GM21528 (cell line): ENCODE data around the gene PEA15.

Source experiments
- ATAC-seq: cut with Tn5 transposase; IDR thresholded peaks from one replicate; pipeline ENCODE4 v1.9.1; 2021; ENCODE audit warnings: mild to moderate bottlenecking, moderate library complexity; ENCODE audit not compliant: unreplicated experiment, low FRiP score

PEA15 gene

DNA sequence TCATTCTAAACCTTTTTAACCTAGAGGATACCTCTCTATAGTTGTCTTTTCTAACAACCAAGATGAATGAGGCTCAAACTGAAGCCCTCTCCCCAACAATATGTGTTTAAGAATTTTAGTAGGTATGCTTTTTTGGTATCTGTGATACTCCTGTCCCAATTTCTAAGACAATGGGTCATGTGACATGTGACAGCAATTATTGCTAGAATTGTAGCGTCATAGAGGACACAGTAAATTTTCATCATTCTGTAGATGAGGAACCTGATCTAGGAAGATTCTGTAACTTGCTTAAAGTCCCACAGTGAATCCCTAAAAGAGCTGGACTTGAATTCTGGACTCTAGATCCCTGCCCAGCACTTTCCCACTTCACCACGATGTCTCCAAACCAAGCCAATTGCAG is 26.5 kb upstream of the PEA15 start:
- no peak for ATAC-seq

DNA sequence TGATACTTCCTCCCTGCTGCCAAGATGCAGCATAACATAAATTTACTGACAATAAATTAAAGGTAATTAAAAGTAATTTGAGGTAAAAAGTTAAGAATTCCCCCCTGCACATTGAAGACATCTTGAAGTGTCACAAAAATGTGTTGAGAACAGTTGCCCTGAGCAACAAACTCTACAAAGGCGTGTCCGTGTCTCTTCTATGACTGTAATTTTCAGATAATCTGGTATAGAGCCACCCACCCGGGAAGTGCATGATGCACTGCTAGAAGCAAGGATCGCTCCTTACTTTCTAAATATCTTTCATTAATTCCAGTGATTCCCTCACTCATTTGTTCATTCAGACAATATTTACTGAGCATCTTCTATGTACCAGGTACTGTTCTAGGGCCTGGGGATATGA is 25.8 kb upstream of the PEA15 start:
- ATAC-seq = no peak

DNA sequence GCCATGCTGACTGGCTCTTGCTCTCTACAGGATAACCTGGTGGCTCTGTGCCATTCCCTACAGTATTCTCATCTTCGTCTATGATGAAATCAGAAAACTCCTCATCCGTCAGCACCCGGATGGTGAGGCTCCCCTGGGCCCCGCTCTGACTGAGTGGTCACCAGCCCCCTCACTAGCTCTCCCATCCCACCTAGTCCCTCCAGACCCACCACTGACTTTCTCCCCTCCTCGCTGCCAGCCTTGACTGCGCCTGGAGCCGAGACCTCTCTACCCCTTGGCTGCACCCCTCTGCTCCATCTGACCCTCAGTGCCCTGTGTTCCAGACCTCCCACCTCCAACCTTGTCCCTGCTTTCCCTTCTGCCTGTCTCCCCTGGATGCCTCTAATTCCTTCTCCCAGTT is 18.9 kb upstream of the PEA15 start:
- no peak for ATAC-seq

DNA sequence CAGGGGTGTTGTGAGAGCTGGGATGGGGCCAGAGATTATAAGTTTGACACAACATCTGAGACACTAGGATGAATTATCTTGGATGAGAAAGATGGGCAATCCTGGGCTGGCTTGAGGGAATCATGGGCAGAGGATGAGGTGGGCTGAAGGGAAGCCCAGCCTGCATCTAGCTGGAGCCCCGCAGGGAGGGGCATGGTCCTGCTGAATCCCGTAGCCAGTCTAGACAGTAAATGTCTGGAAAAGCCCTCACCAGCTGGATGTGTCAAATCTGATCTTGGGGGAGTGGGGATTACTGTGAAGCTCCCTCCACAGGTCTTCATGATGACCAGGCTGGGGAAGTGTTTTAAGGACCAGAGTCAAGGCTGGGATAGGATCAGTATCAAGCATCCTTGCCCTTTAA is 18.5 kb upstream of the PEA15 start:
- no peak for ATAC-seq

DNA sequence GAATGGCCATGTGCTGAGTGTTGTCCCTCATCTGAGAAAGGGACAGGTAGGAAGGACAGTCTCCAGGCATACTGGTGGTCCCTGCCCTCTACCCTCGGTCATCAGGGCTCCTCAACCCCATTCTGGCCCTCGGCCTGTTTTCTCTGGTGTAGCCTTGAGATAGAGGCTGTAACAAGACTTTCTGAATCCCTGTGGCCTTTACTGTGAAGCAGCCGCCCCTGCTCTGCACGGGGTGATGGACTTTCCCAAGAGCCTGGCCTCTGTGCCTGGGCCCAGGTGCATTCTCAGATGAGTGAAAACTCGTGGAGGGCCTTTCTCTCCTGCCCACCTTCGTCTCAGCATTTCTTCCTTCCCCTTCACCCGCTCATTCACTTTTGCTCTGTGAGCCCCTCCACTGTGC is 17.8 kb upstream of the PEA15 start:
- ATAC-seq = no peak

DNA sequence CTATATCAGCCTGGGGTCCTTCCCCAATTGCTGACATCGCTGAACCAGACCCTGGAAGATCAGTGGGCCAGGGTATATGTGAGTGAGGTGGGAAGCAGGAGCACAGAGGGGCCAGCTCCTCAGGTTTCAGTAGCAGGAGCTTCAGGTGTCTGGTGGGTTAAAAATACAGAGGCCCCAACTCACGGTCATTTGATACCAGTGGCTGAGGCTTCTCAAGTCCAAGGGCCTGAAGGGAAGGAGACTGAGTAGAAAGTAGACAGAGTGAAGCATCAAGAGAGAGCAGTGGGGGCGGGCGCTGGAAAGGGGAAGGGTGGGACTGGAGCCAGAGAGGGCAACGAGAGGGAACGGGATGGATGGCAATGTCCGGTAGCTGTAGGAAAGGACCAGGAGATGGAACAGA is 16.8 kb upstream of the PEA15 start:
- ATAC-seq = no peak

DNA sequence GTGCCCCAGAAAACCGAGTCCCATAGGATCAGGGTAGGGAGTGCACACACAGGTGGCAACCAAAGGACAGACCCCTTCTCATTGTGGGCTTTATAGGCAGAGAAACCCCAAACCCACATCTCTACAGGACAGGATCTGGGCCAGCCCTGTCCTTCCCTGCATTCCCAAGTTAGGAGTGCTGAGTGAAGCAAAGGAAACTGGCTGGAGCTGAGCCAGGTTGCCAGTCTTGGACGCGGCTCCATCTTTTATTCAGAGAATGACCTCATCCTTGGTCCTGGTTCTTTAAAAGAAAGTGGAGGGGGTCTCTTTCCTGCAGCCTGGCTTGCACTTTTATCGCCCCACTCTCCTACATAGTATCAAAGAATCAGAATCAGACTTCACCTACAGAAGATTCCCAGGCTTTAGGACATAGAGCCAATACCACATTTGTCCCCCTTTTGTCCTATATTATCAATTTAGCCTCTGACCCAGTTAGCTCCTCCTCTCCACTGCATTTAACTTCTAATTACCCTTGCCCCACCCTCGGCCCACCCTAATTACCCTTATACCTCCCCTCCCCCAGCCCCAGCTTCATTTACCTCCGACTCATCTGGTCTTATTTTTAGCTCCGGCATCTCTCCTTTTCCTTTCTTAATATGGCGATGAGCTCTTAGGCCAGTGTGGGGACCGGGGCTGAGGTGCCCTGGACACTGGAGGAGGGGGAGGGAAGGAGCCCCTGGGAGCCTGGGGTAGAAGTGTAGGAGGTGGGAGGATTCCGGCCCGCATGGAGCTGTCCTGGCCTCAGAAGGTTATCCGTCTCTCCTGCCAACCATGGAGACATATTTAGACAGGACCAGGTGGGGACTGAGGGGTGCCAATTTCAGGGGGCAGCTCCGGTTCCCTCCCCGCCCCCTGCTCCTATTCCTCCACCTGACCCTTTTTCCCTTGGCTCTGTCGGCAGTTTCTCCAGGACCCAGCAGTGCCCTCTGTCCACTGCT is 15.2 kb upstream of the PEA15 start, which contains the start of gene CASQ1:
Gene CASQ1 (plus strand): TSS at position 927 of the 977 bp plus-strand sequence. CDS start 177 bp downstream, outside the sequence.
- ATAC-seq = no peak

DNA sequence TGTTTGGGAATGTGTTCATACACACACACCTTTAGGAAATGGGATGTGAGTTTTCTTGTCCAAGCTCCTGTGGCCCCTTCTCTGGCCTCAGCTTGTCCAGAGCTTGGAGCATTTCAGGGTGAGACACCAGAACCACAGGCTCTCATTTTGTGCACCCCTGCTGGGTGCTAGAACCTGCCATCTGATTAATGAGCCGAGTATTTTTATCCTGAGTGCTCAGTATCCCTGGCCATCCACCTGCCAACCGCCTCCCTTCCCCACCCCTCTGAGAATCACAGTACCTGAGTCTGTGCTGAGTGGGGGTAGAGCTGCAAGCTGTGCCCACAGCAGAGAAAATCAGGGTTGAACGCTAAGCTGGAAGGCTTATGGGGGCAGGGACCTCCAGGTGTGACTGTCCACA is 13.4 kb upstream of the PEA15 start:
- no peak for ATAC-seq

DNA sequence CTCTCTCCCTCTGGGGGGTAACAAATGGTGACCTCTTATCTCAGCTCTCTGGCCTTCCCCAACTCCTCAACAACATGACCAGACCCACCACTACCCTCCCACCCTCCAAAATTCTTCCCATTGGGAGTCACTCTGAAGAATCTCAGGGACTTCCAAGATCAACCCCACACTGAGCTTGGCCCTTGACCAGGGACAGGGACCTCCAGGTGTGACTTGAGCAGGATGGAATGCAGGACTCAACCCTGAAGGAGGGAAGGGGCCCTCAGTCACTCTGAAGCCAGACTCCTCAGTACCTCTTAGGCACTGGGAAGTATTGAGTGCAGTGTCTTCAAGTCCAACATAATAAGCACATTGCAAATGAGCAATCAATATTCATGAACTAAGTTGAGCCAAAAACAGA is 12.9 kb upstream of the PEA15 start:
- no peak for ATAC-seq

DNA sequence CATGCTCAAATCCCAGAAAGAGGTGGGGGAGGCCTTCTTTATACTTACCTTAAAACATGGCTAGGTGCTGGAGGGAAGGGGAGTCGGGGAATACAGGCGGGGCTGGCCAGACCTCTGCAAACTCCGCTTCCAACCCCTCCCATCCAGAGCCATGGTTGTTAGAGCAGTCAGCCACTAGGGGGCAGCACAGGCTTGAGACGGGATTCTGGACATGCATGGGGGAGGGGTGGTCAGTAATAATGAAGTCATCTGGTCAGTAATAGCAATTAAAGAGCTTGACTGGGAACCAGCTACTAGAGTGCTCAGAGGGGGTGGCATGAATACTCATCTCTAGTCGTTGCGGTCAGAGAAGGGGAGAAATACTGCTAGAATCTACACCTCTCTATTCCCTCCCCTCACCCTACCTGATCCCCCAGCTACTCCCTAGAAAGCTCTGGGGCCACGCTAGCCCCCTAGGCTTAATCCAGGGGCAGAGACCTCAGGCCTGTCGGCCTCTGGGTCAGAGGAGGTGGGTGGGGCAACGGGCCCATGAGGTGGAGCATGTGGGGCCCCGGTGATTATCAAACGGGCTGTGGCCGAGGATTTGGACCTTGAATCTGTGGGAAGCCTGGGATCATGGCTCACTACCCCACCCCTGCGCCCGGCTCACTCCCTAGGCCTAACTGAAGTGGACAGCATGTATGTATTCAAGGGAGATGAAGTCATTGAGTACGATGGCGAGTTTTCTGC is 11.9 kb upstream of the PEA15 start:
- peak; percentile 61 for ATAC-seq

DNA sequence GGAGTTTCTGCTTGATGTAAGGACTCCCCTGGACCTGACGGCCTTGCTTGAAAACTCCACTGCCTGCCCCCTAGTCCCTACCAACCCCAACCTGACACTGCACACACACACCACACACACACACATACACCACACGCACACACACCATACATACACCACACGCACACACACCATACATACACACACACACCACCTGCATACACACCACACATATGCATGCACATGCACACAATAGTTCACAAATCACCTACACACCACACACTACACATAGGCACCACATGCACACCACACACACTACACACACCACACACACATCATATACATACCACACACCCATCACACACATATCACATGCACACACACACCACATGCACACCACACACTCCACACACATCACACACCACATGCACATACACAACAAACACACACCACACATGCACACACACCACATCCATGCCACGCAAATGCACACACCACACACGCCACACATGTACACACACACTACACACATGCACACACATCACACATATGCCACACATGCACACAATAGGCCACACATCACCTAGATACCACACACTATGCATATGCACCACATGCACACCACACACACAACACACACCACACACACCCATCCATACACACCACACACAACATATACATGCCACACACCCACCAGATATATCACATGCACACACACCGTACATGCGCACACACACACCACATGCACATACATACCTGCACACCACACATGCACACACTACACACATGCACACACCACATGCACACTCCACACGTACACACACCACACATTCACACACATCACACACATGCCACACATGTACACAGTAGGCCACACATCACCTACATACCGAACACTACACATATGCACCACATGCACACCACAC is 11.1 kb upstream of the PEA15 start:
- no peak for ATAC-seq

DNA sequence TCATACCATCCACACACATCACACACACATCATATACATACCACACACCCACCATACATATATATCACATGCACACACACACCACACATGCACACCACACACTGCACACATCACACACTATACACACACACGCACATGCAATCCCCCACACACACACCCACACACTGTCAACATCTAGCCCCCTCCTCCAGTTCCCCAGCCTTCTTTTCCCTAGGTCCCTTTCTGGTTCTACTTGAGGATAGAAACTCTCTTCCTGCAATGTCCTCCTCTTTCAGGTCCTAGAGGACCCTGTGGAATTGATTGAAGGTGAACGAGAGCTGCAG is 10.5 kb upstream of the PEA15 start:
- ATAC-seq = no peak

DNA sequence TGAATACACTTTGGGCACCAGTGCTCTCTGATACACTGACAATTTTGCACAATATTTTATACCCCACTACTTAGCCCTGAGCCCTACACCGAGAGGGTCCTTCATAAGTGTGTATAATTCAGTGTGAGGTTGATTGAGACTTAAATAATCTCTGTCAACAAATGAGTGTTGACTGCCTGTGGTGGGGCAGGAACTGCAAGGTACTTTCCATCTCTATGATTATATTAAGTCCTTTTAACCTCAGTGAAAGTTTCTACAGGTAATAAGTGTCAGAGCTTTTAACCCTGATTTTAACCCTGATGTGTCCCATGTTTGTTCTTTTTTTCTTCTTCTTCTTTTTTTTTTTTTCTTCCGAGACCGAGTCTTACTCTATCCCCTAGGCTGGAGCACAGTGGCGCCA is 9.0 kb upstream of the PEA15 start:
- ATAC-seq = no peak

DNA sequence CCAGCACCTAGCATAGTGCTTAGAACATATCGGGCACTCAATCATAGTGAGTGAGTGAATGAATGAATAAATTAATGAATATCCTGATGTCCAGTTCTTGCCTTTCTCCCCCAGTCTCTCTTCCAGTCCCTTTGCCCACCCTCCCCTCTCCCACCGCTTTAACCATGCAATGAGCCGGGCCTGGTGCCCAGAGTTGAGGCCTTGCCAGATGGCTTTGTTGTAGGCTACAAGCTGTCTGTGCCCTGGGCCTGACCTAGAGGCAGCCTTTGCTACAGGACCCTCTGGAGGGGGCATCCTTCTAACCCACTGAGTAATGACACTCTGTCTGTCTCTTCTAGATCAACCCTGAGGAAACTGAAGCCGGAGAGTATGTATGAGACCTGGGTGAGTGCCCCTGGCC is 8.0 kb upstream of the PEA15 start:
- no peak for ATAC-seq

DNA sequence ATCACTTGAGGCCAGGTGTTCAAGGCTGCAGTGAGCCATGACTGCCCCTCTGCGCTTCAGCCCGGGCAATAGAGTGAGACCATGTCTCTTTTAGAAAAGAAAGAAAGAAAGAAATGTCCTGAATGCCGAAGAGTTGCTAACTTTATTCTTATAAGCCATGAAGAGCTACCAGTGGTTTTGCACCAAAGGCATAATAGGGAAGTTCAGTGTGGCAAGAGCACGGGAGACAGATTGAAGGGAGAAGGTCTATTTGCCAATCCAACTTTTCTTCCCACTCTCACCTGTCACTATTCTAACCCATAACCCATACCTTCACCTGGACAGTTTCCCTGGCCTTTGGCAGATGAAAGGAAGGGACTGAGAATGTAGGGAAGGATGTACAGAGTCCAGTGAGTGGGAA is 4.4 kb upstream of the PEA15 start:
- no peak for ATAC-seq

DNA sequence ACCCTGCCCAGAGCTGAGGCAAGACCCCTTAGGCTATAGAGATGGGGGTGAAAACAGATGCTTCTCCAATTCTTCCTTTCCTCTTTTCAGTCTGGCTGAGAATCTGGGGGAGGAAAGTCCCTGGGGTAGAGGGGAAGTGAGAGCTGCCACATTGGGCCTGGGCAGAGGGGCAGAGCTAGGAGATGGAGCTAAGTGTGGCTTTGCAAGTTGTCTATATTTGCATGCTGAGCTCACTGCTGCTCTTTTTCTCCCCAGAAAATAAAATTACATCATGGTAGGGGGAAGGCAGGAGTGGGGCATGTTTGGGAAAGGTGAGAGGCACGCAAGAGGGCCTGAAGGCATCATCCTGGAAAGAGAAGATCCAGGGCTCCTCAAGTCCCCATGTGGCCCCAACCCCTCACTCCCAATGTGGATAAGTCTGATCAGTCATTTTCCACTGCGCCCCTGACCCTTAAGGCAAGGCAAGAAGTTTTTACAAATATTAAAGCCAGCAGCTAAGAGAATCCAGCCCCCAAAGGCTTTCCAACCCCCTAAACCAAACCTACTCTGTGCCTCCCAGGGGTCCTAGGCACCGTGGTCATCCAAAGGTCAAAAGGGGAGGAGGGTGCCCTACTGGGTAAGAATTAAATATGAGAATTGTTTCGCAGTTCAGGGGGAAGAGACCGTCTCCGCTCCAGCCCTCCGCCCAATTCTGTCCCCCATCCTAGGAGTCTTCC is 500 bp upstream of the PEA15 start:
- peak; percentile 59 for ATAC-seq

DNA sequence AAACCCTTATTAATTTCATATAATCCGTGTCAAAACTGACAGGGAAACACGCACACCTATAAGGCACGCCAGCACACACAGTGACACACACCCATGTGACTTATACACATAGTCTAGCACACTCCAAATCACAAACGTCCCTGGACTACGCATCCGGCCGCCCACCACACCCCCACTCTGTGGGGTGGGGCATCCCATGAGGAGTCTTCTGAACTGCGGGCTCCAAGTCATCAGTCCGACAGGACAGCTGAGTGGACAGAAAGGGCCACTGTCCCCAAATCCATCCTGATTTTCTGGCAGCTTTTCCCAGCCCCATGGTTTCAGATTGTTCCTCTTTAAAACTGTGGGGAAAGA is 829 bp downstream of the PEA15 start:
- ATAC-seq = peak; percentile 43

DNA sequence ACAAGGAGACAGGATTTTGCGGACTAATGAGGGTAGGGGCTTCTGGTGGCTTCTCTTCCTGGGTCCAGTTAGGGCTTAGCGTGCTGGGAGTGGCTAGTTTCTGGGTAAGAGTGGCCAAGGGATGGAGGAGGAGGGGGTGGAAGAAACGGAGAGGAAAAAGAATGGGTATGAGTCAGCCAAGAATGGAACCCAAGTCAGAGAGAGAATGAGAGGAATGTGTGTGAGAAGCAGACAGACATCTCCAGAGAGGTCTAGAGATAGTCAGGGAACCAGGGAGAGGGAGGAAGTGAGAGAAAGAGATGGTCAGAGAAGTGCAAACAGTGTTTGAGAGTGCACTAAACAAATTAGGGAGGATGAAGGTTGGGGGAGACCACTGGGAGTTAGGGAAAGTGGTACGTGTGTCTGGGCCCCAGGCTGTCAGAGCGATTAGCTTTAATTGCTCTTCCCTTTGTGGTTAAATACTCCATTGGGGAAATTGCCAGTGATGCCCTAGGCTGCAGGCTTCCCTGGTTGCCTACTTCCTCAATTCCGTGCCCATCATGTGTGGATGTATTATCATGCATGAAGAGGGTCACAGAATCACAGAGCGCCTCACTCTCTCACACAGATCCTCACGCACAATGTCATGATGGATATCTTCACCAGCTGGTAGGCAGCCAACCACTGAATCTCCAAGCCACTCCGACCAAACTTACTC is 1.4 kb downstream of the PEA15 start:
- ATAC-seq = no peak

DNA sequence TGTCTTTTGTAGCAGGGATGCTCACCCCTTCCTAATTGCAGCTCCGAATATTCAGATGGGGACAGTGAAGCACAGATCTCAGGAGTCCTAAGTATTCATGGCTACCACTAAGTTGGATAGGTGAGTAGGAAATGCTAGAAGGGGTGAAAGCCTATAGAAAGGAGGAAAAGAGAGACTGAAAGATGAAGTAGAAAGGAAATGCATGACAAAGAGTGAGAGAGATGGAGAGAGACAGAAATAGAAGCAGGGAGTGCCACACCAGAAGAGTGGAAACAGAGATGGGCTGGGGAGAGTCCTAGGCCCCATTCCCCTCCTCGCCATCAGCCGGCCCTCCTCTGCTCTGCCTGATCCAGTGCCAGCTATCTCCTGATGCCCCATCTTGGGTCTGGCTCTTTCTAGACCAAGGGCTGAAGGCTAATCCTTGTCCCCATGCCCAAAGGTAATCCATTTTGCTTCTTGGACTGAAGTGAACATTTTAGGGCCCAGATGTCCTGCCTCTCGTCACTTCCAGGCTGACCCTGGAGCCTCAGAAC is 2.0 kb downstream of the PEA15 start:
- ATAC-seq = no peak
